Mucosa of descending colon (tissue), 3 donors: Measurements from ENCODE around the gene ACTN4. TPM values are rescaled to one million over a fixed set of nuclear protein-coding genes. Genes with fewer than 3 reads are reported as not detected.

Experiments used
- ATAC-seq: fragments of 200-7000 bp; cut with Tn5 transposase; one replicate; pipeline ENCODE4 v1.9.1; 2020; ENCODE audit warnings: mild to moderate bottlenecking, moderate library complexity
- DNase-seq, 3 donors: peaks; one replicate each; pipeline ENCODE4 v3.0.0-alpha.2; 2020
- H3K36me3 ChIP-seq: fragments of 200-600 bp; one replicate; pipeline ENCODE4 v1.8.0; 2021; ENCODE audit warnings: low read depth, mild to moderate bottlenecking
- H3K4me1 ChIP-seq: fragments of 200-600 bp; one replicate; pipeline ENCODE4 v1.8.0; 2021; ENCODE audit warnings: low read depth, mild to moderate bottlenecking
- H3K4me3 ChIP-seq: fragments of 200-600 bp; one replicate; pipeline ENCODE4 v1.8.0; 2021; ENCODE audit warnings: mild to moderate bottlenecking
- H3K9me3 ChIP-seq: fragments of 200-600 bp; one replicate; pipeline ENCODE4 v1.8.0; 2021; ENCODE audit warnings: mild to moderate bottlenecking
- CTCF ChIP-seq: fragments of 200-600 bp; IDR thresholded peaks from one replicate; pipeline ENCODE4 v1.8.0; 2022; ENCODE audit warnings: antibody characterized with exemption, mild to moderate bottlenecking
- intact Hi-C, 2 donors: fragments of 100-400 bp; cut with DNase I in 1 of 2; cut with micrococcal nuclease in 1 of 2; formaldehyde crosslinking; loops; one replicate each; pipeline versions ENCODE4 v1.11.0 to v1.11.1; 2022; cut with DNase I, micrococcal nuclease
- total RNA-seq, 3 donors: library from RNA; stranded (reverse); fragmentation: NEBNext Ultra II Directional in 2 of 3; extraction: Animal tissue kit (Norgen Biotek cat#: 25700) in 2 of 3; gene quantifications; one replicate each; pipeline versions ENCODE4 v1.2.1 to v1.2.4, GENCODE V29; 2021 to 2023
- donor health status: DM: no; HTN: no; CAD: no; lungs with moderate emphysema.
- donor health status: DM: no; HTN: no; CAD: no.
- donor health status: DM: no; HTN: yes; CAD: no.

ACTN4 gene
- total RNA-seq, 3 donors from 2014 or later = 566 to 1,080 (median 1,014) TPM

GRCh38 chr19:38740257-38740592 lies 92.8 kb downstream of the ACTN4 start:
- no peak overlapping the region for H3K4me3 ChIP-seq
- TF ChIP-seq CTCF = no peak
- no peak for DNase-seq
- H3K36me3 ChIP-seq = no peaks in the 10 kb centered on the region
- no peaks in the 10 kb centered on the region for H3K9me3 ChIP-seq
- intact Hi-C loops = no loop called here
- no peaks in the 10 kb centered on the region for H3K4me1 ChIP-seq
- ATAC-seq = no peak

- ATAC-seq = no peak
- intact Hi-C loops = no loop called here
- H3K9me3 ChIP-seq = no peaks in the 10 kb centered on the region
- TF ChIP-seq CTCF = no peak
- H3K4me1 ChIP-seq = no peaks in the 10 kb centered on the region
- H3K4me3 ChIP-seq = no peak overlapping the region
- no peaks in the 10 kb centered on the region for H3K36me3 ChIP-seq
- no peak for DNase-seq
Observed at GRCh38 chr19:38740932-38741331, 93.5 kb downstream of the ACTN4 start.

- Histone ChIP-seq H3K9me3 (no peaks in the 10 kb centered on the region), H3K4me1 (no peaks in the 10 kb centered on the region), H3K4me3 (no peak overlapping the region), H3K36me3 (no peaks in the 10 kb centered on the region)
- intact Hi-C loops = no loop called here
- DNase-seq (no peak), ATAC-seq (no peak)
- no peak for TF ChIP-seq CTCF
Observed at GRCh38 chr19:38741670-38742069, 94.2 kb downstream of the ACTN4 start.

- ATAC-seq (no peak), DNase-seq (no peak)
- intact Hi-C loops = no loop called here
Observed at GRCh38 chr19:38742296-38742695, 94.8 kb downstream of the ACTN4 start.

GRCh38 chr19:38742906-38743305 lies 95.5 kb downstream of the ACTN4 start:
- ATAC-seq (no peak), DNase-seq (no peak)

More at GRCh38 chr19:38742296-38742695, 94.8 kb downstream of the ACTN4 start:
- no peaks in the 10 kb centered on the region for H3K9me3 ChIP-seq
- H3K4me1 ChIP-seq = no peaks in the 10 kb centered on the region
- no peak overlapping the region for H3K4me3 ChIP-seq
- no peaks in the 10 kb centered on the region for H3K36me3 ChIP-seq
- no peak for TF ChIP-seq CTCF

More at GRCh38 chr19:38742906-38743305, 95.5 kb downstream of the ACTN4 start:
- TF ChIP-seq CTCF = no peak
- no peak overlapping the region for H3K4me3 ChIP-seq
- intact Hi-C loops = no loop called here
- H3K36me3 ChIP-seq = no peaks in the 10 kb centered on the region
- H3K9me3 ChIP-seq = no peaks in the 10 kb centered on the region
- no peaks in the 10 kb centered on the region for H3K4me1 ChIP-seq
